Measurements from ENCODE around the gene SLC17A2.

DNA sequence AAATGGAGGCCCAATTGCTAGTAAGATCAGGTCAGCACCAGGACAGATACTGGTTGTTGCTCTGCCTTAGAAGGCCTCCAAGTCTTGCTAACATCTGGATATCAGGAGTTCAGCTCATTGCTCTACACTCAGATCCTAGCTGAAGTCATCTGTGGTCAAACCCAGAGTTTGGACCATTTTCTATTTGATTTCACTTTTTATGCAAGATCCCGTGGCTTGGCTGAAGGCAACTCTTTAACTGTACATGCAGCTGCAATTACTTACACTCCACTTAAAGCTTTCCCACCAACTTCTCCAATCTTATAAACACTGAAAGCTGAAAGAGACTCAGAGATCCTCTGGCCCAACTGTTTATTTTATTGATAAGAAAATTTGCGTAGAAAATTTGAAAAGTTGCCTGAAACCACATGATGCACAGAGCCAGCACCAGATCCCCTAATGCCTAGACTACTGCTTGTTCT, 2.7 kb downstream of the SLC17A2 start:
- no peak for TF ChIP-seq POLR2AphosphoS5 (IDR thresholded peaks at IDR 0.05; ENCODE audit: low read depth, low read length)
- TF ChIP-seq POLR2A (IDR thresholded peaks at IDR 0.05; ENCODE audit: low read depth, low read length): no peak
- TF ChIP-seq TAF1 (IDR thresholded peaks at IDR 0.05; ENCODE audit: low read depth, low read length): no peak
- TF ChIP-seq POU2F2 (IDR thresholded peaks at IDR 0.05; ENCODE audit: low read depth, low read length): no peak
- no peak for TF ChIP-seq SPI1 (IDR thresholded peaks at IDR 0.05; ENCODE audit: low read depth, low read length)
- TF ChIP-seq PAX5 (IDR thresholded peaks at IDR 0.05; ENCODE audit: insufficient read depth, low read length, severe bottlenecking): no peak

All from GM12891 (cell line).